GM18498 (cell line): Measurements from ENCODE around the gene TPCN2.

Experiments used
- ATAC-seq: cut with Tn5 transposase; IDR thresholded peaks from one replicate; pipeline ENCODE4 v1.9.1; 2021; ENCODE audit warnings: mild to moderate bottlenecking, moderate library complexity; ENCODE audit not compliant: unreplicated experiment

The TPCN2 gene

GRCh38 chr11:69035946-69036340 is 12.8 kb upstream of the TPCN2 start:
- ATAC-seq, result no peak

GRCh38 chr11:69037074-69037473 is 11.7 kb upstream of the TPCN2 start:
- ATAC-seq, result no peak

- no peak for ATAC-seq
Measured at GRCh38 chr11:69037544-69037943, 11.2 kb upstream of the TPCN2 start.

GRCh38 chr11:69039501-69039900 is 9.2 kb upstream of the TPCN2 start:
- no peak for ATAC-seq

GRCh38 chr11:69040051-69040450 is 8.7 kb upstream of the TPCN2 start:
- no peak for ATAC-seq

- ATAC-seq, result no peak
Measured at GRCh38 chr11:69040581-69041260, 8.0 kb upstream of the TPCN2 start.

GRCh38 chr11:69041516-69041915 is 7.2 kb upstream of the TPCN2 start:
- ATAC-seq, result no peak

- no peak for ATAC-seq
Measured at GRCh38 chr11:69044111-69045013, 4.4 kb upstream of the TPCN2 start.

- no peak for ATAC-seq
Measured at GRCh38 chr11:69048031-69048693, 570 bp upstream of the TPCN2 start.

- ATAC-seq, result no peak
Measured at GRCh38 chr11:69049490-69049867, 747 bp downstream of the TPCN2 start.

GRCh38 chr11:69050592-69051380 is 2.1 kb downstream of the TPCN2 start:
- no peak for ATAC-seq

GRCh38 chr11:69051381-69052342 is 2.9 kb downstream of the TPCN2 start:
- no peak for ATAC-seq

GRCh38 chr11:69052343-69053168 is 3.8 kb downstream of the TPCN2 start:
- ATAC-seq, result no peak

GRCh38 chr11:69053169-69053477 is 4.4 kb downstream of the TPCN2 start:
- no peak for ATAC-seq

GRCh38 chr11:69053546-69054396 is 5.0 kb downstream of the TPCN2 start:
- ATAC-seq, result no peak

GRCh38 chr11:69054397-69055211 is 5.9 kb downstream of the TPCN2 start:
- no peak for ATAC-seq

GRCh38 chr11:69055212-69055586 is 6.5 kb downstream of the TPCN2 start:
- no peak for ATAC-seq
